Middle frontal gyrus (tissue), 1 donor: ENCODE results near the gene PSMD2.
"Not testable (repeated sequence)": the region's sequence is repeated elsewhere in the genome, so short reads cannot be mapped to it uniquely, and the experiment has no call there.

Experiments used
- DNase-seq: peaks from one replicate; pipeline ENCODE4 v3.0.0-alpha.2; 2015; ENCODE audit warnings: low spot score; ENCODE audit errors: extremely low spot score

The PSMD2 gene

DNA sequence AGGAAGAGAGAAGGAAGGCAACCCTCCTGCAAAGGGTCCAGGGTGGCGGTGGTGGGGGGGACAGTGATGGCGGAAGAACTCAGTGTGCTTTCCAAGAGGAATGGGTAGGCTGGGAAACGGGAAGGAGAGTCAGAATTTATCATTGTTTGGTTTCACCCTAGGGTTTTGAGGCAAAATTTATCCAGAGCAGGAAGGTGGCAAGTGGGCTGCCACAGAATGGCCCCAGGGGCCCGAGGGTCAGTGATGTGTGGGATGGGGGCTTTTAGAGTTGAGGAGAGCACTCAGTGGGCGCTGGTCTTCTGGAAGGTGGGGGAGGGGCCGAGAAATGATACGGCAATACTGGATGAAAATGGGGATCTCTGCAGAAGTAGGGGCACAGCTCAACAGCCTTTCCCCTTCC lies 38.9 kb downstream of the PSMD2 start:
- DNase-seq, result no peak

DNA sequence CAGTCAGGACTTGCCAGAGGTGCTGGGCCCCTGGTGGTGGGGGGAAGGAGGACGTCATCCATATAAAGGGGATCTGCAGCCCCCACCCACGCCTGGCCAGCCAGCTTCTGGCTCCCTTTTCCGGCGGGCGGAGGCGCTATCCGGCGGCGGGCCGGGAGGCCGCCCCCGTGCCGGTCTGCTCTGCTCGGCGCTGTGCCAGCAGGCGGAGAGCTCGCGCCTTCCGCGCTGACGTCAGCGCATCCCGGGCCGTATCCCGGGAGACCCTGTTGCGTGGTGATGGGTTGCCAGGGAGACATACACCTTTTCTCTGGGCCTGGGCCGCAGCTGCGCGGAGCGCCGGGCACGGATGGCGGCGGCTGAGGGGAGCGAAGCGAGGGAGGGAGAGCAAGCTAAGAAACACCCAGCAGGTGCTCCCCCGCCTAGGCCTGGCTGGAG lies 39.5 kb downstream of the PSMD2 start:
- peak; percentile 78 for DNase-seq

DNA sequence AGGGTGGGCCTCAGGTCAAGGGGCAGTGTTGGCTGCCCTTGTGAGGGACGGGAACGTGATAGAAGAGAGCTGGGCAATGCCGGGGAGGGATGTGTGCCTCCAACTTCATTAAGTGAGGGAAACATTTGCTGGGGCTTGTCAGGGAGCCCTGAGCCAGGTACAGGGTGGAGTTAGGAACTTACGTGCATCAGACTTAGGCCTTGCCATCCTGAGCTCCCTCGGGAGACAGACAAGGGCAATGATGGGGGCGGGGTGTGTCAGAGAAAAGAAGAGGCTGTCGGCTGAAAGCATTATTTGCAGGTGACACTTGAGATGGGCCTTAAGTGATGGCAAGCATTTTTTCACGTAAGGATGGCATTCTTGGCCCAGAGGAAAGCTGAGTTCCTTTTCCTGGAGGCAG lies 40.0 kb downstream of the PSMD2 start:
- no peak for DNase-seq

DNA sequence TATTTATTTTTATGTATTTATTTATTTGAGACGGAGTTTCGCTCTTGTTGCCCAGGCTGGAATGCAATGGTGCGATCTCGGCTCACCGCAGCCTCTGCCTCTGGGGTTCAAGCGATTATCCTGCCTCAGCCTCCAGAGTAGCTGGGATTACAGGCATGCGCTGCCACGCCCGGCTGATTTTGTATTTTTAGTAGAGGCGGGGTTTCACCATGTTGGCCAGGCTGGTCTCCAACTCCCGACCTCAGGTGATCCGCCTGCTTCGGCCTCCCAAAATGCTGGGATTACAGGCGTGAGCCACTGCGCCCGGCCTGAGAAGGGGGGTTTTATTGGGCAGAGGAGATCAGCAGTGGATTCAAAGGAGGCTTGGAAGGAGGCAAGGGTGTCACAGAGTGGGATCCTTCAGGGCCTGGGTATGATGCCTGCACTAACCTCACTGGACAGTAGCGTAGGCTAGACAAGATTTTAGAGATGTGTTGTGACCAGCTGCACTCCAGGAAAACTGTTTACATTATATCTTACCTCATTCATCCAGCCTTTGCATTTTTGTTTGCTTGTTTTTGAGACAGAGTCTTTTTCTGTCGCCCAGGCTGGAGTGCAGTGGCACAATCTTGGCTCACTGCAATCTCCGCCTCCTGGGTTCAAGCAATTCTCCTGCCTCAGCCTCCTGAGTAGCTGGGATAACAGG lies 40.6 kb downstream of the PSMD2 start:
- DNase-seq, result not testable (repeated sequence)

DNA sequence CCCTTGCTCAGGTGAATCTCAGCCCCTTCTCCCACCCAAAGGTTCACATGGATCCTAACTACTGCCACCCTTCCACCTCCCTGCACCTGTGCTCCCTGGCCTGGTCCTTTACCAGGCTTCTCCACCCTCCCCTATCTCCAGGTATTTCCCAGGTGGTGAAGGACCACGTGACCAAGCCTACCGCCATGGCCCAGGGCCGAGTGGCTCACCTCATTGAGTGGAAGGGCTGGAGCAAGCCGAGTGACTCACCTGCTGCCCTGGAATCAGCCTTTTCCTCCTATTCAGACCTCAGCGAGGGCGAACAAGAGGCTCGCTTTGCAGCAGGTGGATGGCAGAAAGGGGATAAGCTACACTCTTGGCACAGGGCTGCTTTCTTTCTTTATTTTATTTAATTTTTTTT lies 42.9 kb downstream of the PSMD2 start:
- no peak for DNase-seq

DNA sequence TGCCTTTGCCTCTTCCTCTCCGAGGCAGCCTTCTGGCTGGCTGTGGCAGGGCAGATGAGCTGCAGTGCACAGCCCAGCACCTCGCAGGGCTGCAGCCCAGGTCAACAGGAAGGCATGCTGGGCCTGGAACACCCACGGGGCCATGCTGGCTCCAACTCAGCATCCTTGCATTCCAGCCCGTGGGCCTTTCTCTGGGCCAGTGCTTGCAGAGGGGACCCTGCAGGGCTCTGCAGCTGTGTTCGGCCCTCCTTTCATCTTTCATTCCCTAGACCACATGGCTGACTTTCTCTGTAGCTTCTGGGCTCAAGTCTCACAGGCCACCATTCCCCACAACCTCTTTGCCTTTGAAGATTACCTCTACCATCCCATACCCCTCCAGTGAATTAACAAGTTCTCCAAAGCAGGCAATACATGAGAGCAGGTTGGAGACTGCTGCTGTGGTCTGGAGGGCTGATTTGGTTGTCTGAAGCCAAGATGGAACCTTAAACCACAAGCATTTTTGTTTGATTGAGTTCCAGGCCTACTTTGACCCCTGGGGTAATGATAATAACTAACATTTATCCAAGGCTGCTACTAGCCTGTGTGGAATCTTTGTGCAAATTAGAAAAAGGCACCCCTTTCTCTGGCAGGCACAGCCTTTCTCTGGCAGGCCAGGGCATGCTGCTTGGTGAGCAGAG lies 44.3 kb downstream of the PSMD2 start:
- no peak for DNase-seq

DNA sequence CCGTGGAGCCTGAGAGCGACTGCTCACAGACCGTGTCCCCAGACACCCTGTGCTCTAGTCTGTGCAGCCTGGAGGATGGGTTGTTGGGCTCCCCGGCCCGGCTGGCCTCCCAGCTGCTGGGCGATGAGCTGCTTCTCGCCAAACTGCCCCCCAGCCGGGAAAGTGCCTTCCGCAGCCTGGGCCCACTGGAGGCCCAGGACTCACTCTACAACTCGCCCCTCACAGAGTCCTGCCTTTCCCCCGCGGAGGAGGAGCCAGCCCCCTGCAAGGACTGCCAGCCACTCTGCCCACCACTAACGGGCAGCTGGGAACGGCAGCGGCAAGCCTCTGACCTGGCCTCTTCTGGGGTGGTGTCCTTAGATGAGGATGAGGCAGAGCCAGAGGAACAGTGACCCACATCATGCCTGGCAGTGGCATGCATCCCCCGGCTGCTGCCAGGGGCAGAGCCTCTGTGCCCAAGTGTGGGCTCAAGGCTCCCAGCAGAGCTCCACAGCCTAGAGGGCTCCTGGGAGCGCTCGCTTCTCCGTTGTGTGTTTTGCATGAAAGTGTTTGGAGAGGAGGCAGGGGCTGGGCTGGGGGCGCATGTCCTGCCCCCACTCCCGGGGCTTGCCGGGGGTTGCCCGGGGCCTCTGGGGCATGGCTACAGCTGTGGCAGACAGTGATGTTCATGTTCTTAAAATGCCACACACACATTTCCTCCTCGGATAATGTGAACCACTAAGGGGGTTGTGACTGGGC lies 45.7 kb downstream of the PSMD2 start:
- no peak for DNase-seq

DNA sequence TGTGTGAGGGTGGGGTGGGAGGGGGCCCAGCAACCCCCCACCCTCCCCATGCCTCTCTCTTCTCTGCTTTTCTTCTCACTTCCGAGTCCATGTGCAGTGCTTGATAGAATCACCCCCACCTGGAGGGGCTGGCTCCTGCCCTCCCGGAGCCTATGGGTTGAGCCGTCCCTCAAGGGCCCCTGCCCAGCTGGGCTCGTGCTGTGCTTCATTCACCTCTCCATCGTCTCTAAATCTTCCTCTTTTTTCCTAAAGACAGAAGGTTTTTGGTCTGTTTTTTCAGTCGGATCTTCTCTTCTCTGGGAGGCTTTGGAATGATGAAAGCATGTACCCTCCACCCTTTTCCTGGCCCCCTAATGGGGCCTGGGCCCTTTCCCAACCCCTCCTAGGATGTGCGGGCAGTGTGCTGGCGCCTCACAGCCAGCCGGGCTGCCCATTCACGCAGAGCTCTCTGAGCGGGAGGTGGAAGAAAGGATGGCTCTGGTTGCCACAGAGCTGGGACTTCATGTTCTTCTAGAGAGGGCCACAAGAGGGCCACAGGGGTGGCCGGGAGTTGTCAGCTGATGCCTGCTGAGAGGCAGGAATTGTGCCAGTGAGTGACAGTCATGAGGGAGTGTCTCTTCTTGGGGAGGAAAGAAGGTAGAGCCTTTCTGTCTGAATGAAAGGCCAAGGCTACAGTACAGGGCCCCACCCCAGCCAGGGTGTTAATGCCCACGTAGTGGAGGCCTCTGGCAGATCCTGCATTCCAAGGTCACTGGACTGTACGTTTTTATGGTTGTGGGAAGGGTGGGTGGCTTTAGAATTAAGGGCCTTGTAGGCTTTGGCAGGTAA lies 46.5 kb downstream of the PSMD2 start:
- DNase-seq, result peak; percentile 87

DNA sequence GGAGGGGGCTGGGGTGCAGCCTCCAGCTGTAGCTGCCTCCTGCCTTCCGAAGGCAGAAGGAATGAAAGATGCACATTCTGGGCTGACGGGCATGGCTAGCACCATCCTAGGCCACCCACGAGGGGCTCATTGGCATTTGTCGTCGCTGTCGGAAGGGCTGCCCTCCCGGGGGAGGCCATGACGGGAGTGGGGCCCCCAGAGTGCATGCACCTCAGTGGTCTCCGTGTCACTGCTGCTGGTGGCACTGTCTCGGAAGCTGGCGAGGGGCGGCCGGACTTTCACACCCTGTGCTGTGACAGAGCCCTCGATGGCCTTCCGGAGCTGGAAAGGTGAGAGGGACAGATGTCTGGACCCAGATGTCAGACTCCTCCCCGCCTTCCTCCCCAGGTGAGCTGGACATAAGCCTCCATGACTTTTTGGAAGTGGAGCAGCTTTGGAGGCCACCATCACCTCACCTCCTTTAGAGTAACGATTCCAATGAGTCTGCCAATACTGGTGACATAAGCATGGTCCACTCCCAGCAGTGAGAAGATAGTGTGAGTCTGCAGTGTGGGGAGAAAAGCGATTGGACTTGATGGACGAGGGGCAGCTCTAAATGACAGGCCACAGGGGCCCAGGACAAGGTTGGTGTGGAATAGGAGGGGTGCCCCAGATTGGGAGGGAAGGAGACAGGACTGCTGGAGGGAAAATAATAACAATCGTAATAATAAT lies 47.6 kb downstream of the PSMD2 start:
- no peak for DNase-seq

DNA sequence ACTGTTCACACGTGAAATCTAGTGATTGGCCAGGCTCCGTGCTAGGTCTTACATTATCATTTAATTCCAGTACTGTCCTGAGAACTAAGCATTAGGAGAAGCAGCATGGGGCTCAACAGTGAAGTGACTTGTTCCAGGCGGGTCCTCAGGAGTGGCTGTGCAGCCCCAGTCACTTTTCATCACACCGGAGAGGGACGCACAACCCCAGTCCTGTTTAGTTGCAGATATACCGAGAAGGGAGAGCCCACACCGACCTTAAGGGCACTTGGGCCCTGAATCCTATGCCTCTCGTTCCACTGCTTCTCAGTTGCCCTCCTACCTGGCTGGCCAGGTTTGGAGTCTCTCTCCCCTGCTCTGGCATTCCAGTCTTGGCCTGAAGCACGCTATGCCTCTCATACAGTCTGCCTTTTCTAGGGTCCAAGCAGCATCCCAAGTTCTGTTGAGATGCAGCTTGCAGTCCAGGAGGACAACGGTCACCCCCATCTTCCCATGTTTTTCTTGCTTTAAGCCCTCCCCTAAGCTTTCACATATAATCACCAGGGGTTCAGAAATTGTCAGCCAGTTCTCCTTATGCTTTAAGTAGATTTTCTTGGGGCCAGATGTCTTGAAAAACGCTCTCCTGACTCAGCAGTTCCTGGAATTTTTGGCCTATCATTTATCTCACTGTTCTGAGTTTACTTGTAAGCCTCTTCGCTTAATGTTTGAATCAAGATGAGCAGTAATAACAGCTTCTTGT lies 48.4 kb downstream of the PSMD2 start:
- DNase-seq, result no peak

DNA sequence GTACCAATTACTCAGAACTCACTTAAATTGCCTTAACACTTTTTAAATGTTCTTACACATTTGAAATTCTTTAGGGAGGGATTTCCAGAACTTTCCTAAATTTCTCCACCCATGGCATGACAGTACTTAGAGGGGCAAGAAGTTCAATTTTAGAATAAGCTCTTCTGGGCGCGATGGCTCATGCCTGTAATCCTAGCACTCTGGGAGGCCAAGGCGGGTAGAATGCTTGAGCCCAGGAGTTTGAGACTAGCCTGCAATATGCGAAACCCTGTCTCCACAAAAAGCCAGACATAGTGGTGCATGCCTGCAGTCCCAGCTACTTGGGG lies 49.0 kb downstream of the PSMD2 start:
- no peak for DNase-seq

DNA sequence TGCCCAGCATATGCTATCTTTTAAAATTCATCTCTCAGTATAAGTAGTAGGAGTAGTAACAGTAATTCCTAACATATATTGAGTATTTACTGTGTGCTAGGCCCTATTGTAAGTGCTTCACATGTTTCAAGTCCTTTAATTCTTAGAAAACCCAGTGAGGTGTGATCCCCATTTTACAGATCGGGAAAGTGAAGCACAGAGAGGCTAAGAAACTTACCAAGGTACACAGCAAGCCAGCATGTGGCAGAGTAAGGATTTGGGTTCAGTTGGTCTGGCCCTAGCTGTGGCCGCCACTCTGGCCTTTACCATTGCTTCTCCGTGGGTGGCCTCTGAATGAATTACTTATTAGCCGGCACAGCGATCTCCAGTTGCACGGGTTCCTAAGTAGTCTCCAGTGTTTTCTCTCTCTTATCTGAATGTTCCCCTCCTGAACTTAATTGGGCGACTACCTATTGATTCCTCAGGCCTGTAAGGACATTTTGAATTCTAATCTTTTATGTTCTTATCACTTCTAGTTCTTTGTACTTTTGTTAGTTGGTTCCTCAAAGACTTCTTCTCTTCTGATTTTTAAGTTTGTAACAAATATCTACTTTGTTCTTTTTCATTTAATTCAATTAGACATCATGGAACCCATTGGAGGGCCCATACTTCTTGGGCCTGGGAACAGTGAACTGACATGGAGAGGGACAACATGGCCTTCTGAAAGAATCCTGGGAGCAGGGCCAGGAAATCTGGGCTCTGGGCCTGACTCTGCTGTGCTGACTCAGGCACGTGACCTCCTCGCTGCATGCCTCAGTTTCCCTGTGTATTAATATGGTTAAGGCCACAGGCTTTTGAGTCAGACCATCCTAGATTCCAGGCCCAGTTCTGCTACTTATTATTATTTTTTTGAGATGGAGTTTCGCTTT lies 50.8 kb downstream of the PSMD2 start:
- no peak for DNase-seq

DNA sequence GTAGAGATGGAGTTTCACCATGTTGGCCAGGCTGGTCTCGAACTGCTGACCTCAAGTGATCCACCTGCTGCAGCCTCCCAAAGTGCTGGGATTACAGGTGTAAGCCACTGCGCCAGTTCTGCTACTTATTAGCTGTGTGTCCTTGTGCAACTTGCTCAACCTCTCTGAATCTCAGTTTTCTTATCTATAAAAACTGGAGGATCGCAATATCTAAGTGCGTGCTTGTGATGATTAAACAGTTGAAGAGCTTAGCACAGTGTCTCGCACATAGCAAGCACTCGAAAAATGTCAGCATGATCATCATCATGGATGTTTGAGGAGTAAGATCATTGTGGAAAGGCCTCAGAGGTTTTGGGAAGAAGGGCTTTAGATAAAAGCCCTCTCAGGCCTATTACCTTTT lies 51.6 kb downstream of the PSMD2 start:
- DNase-seq, result no peak

DNA sequence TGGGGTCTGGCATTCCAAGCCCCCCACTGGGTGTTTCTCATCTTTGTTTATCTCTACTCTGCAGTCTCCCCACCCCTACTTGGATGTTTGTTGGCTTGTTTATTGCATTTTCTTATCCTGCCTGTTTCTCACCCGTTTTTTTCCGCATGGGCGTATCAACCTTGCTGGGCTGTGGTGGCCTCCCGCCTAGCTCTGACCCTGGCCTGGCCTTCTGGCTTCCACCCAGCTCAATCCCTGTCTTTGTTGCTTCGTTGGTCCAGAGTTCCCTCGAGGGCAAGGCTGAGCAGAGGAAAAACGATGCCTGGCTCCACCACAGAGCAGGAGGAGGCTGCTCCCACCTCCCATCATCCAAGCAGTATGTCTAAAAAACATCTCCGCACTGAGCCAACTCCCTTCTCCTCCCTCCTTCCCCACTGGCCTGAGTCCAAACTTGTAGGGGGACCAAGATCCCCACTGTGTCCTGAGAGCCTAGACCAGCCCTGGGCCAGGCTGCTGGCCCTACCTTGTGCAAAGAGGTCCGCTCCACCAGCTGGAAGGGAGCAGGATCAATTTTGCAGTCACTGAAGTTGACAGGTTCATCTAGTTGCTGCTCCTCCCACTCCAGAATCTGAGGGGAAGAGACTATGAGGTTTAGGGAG lies 52.6 kb downstream of the PSMD2 start:
- no peak for DNase-seq

DNA sequence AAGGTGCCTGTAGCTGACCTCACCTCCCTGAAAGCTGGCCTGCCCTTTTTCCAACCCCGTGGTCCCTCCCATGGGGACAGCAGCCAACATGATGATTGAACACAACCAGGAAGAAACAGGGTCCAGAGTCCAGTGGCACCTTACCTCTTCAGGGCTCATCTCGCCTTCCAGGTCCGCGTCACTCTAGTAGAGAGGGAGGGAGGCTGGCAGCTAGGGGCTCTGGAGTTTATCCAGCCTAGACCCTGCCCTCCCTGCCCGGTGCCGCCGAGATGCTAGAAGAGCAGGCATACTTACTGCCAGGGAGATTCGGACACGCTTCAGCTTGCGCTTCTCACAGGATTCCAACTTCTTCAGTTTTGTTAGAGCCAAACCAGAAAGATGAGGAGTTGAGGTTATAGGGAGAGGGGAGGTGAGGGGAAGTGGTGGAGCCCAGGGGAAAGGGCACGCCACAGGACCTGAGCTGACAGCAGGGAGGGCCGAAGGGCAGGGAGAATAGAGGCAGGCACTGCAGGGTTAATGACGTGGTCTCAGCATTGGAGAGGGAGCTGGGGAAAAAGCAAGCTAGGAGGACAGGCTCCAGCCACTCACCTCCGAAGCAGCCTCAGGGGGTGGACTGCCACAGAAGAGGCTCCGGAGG lies 53.2 kb downstream of the PSMD2 start:
- no peak for DNase-seq

DNA sequence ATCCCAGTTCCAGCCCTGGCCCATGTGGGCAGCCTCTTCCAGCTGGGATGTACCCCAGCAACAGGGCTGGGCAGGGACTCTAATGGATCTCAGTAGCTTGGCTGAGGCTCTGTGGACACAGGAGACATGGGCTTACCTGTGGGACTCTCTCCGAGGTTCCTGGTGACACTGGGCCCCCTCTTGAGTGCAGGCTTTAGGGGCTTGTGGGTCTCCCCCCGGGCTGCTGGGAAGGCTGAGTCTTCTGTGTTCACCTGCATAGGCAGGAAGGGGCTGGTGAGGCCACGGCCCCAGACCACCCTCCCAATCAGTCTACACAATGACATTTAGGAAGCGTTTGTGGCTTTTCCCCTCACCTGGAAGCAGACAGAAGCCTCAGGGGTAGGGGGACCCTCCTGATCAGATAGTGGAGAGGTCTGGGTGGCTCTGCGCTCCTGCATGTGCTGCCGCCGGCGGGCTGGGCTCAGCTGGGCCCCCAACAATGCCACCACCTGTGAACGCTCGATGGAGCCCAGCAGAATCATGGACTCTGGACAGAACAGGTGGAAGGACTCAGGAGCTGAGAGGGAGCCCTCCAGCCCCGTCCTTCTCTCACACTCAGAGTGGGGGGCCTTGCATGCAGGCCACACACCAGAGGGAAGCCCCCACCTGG lies 54.0 kb downstream of the PSMD2 start:
- DNase-seq, result no peak

DNA sequence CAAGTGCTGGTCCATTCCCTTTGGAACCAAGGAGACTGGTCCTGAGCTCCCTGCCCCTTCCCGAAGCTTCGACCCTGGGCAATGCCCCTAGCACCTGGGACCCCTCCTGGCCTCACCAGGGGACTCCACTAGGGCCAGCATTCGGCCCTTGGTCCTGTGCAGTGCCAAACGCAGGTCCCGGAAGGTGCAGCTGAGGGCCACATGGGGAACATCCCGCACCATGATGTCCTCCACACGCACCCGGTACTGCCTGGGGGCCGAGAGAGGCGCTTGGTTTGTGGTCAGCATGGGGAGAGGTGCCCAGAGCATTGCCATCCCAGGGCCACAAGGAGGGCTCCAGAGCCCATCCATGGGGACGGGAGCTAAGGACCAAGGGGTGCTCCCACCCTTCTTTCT lies 54.5 kb downstream of the PSMD2 start:
- no peak for DNase-seq

DNA sequence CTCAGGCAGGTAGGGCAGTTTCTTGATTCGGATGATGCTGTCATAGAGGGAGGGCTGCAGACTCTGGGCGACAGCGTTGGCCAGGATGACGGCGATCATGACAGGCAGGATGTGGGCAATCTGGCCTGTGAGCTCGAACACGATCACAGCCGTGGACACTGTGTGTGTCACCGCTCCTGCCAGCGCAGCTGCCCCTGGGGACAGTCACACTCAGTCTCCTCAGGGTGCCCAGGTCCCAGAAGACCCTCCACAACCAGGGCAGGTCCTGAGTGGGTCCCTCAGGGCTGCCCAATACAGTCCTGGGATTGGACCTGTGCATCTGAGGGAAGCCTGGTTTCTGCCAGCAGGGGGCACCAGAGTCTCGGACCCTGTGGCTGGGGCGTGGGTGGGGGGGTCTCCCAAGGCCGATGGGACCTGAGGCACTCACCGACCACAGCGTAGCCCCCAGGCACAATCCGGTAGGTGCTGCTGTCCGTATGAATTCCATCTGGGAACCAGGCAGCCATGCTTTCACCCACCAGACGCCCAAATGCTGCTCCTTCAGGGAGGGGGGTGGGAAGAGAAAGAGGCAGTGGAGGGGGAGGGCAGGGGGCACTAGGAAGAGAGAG lies 55.2 kb downstream of the PSMD2 start:
- DNase-seq, result no peak
